ENCODE results near the gene PRKD3. TPM values are rescaled to one million over a fixed set of nuclear protein-coding genes. Genes with fewer than 3 reads are reported as not detected.

PRKD3 gene
- total and polyA plus RNA-seq, 2 of the 13 experiments (the other 11 are each of a cell fraction or from before 2014, with no cell fraction given), result 11.6 to 38.4 TPM

- TF ChIP-seq MED8 (CRISPR knock-in tag; IDR thresholded peaks at IDR 0.05; ENCODE audit: insufficient replicate concordance) (no peak), ZNF281 (CRISPR knock-in tag; IDR thresholded peaks at IDR 0.05; ENCODE audit: borderline replicate concordance) (no peak), ZBTB49 (CRISPR knock-in tag; IDR thresholded peaks at IDR 0.05; ENCODE audit: borderline replicate concordance) (no peak), HDAC6 (IDR thresholded peaks at IDR 0.05; ENCODE audit: low read depth, low read length) (no peak), TCF7L2 (IDR thresholded peaks at IDR 0.05; ENCODE audit: low read depth, low read length) (no peak), ARID5B (CRISPR knock-in tag; IDR thresholded peaks at IDR 0.05) (peak; percentile 50; the same call in 1 of the 2 replicates), ZBTB20 (CRISPR knock-in tag; IDR thresholded peaks at IDR 0.05; ENCODE audit: borderline replicate concordance, low read depth) (no peak), IKZF1 (IDR thresholded peaks at IDR 0.05) (no peak), ZNF839 (CRISPR knock-in tag; IDR thresholded peaks at IDR 0.05; ENCODE audit: borderline replicate concordance) (no peak), MXI1 (IDR thresholded peaks at IDR 0.05; ENCODE audit: borderline replicate concordance, low read depth, low read length) (no peak), ATF7 (IDR thresholded peaks at IDR 0.05) (no peak), ATF7 (CRISPR knock-in tag; IDR thresholded peaks at IDR 0.05) (no peak), PBX3 (CRISPR knock-in tag; IDR thresholded peaks at IDR 0.05; ENCODE audit: borderline replicate concordance) (no peak), CTCF (CRISPR knock-in tag; IDR thresholded peaks at IDR 0.05) (peak; percentile 48), HOXA9 (CRISPR knock-in tag; IDR thresholded peaks at IDR 0.05; ENCODE audit: borderline replicate concordance) (no peak), GTF2F1 (IDR thresholded peaks at IDR 0.05; ENCODE audit: low read length) (no peak)
Measured at GRCh38 chr2:37343537-37344434, 19.2 kb upstream of the PRKD3 start (continued).
